Osteocyte (in vitro differentiated cells): Measurements from ENCODE around the gene NINL. TPM values are rescaled to one million over a fixed set of nuclear protein-coding genes. Genes with fewer than 3 reads are reported as not detected.

Experiments used
- DNase-seq: peaks from one replicate; pipeline ENCODE4 v3.0.0; 2021; ENCODE audit warnings: mixed read lengths; ENCODE audit not compliant: unreplicated experiment; ENCODE audit errors: extremely low spot score
- H3K27ac Mint-ChIP-seq: one replicate; pipeline ENCODE4 v1.8.0; 2021; ENCODE audit warnings: mild to moderate bottlenecking, mixed read lengths; ENCODE audit not compliant: unreplicated experiment
- H3K27me3 Mint-ChIP-seq: one replicate; pipeline ENCODE4 v1.8.0; 2021; ENCODE audit warnings: mixed read lengths; ENCODE audit not compliant: unreplicated experiment
- H3K36me3 Mint-ChIP-seq: one replicate; pipeline ENCODE4 v1.8.0; 2021; ENCODE audit warnings: mixed read lengths; ENCODE audit not compliant: unreplicated experiment
- H3K4me1 Mint-ChIP-seq: one replicate; pipeline ENCODE4 v1.8.0; 2021; ENCODE audit warnings: mixed read lengths; ENCODE audit not compliant: unreplicated experiment
- H3K4me3 Mint-ChIP-seq: one replicate; pipeline ENCODE4 v1.8.0; 2021; ENCODE audit warnings: mild to moderate bottlenecking, moderate library complexity, mixed read lengths; ENCODE audit not compliant: unreplicated experiment
- H3K9me3 Mint-ChIP-seq: one replicate; pipeline ENCODE4 v1.8.0; 2021; ENCODE audit warnings: mixed read lengths; ENCODE audit not compliant: unreplicated experiment
- total RNA-seq: library from RNA; stranded (reverse); gene quantifications from 2 replicates; pipeline ENCODE4 v1.2.1, GENCODE V29; 2021
- TF ChIP-seq, protein P1 (sequence below): fragments of 200-600 bp; sonication (generic); IDR thresholded peaks from 2 replicates; pipeline ENCODE4 v1.5.0; 2021; ENCODE audit warnings: antibody characterized with exemption, mild to moderate bottlenecking, moderate library complexity

Gene NINL
- total RNA-seq, 1 donor from 2014 or later, result 20.8 TPM

DNA sequence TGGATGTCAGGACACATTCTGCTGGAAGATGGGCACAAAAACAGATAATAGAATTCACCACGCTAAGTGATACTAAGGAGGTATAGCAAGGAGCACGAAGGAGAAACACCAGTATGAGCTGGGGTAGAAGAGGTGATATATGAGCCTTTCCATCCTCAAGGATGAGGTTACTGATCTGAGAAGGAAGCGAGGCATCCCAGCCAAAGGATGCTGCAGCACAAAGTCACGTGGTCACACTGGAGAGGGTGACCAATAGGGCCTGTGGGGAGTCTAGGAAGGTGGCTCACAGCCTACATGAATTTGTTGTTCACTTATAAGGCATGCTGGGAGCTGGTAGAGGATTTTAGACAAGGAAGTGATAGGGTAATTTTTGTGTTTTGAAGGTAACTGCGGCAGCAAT, 176.4 kb downstream of the NINL start:
- H3K4me3 Mint-ChIP-seq, result no peak overlapping the region
- DNase-seq, result peak; percentile 74
- H3K9me3 Mint-ChIP-seq, result peaks cover 5% of the 10 kb centered on the region
- H3K27me3 Mint-ChIP-seq, result no peaks in the 10 kb centered on the region
- H3K27ac Mint-ChIP-seq, result no peak overlapping the region
- peaks cover 19% of the 10 kb centered on the region for H3K4me1 Mint-ChIP-seq
- H3K36me3 Mint-ChIP-seq, result no peaks in the 10 kb centered on the region
- TF ChIP-seq, protein P1, sequence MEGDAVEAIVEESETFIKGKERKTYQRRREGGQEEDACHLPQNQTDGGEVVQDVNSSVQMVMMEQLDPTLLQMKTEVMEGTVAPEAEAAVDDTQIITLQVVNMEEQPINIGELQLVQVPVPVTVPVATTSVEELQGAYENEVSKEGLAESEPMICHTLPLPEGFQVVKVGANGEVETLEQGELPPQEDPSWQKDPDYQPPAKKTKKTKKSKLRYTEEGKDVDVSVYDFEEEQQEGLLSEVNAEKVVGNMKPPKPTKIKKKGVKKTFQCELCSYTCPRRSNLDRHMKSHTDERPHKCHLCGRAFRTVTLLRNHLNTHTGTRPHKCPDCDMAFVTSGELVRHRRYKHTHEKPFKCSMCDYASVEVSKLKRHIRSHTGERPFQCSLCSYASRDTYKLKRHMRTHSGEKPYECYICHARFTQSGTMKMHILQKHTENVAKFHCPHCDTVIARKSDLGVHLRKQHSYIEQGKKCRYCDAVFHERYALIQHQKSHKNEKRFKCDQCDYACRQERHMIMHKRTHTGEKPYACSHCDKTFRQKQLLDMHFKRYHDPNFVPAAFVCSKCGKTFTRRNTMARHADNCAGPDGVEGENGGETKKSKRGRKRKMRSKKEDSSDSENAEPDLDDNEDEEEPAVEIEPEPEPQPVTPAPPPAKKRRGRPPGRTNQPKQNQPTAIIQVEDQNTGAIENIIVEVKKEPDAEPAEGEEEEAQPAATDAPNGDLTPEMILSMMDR, result no peak

DNA sequence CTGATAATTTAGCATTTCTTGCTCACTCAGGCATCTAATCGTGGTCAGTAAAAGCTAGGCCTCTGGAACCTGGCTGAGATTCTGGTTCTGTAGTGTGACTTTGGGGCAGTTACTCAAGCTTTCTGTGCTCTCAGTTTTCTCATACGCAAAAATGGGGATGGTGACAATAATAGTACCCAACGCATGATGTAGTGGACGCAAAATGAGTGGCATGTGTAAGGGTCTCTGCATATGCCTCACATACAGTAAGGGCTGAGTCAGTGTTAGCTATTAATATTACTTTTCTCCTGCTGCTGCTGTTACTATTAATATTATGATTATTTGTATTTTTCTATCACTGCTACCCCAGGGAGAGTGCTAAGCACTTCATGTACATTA, 177.2 kb downstream of the NINL start:
- TF ChIP-seq, protein P1, result no peak
- H3K27me3 Mint-ChIP-seq, result no peaks in the 10 kb centered on the region
- peak overlapping the region; percentile 83 for H3K27ac Mint-ChIP-seq
- peak overlapping the region; percentile 85 for H3K4me3 Mint-ChIP-seq
- H3K4me1 Mint-ChIP-seq, result peaks cover 19% of the 10 kb centered on the region
- H3K9me3 Mint-ChIP-seq, result peaks cover 10% of the 10 kb centered on the region
- no peak for DNase-seq
- no peaks in the 10 kb centered on the region for H3K36me3 Mint-ChIP-seq

DNA sequence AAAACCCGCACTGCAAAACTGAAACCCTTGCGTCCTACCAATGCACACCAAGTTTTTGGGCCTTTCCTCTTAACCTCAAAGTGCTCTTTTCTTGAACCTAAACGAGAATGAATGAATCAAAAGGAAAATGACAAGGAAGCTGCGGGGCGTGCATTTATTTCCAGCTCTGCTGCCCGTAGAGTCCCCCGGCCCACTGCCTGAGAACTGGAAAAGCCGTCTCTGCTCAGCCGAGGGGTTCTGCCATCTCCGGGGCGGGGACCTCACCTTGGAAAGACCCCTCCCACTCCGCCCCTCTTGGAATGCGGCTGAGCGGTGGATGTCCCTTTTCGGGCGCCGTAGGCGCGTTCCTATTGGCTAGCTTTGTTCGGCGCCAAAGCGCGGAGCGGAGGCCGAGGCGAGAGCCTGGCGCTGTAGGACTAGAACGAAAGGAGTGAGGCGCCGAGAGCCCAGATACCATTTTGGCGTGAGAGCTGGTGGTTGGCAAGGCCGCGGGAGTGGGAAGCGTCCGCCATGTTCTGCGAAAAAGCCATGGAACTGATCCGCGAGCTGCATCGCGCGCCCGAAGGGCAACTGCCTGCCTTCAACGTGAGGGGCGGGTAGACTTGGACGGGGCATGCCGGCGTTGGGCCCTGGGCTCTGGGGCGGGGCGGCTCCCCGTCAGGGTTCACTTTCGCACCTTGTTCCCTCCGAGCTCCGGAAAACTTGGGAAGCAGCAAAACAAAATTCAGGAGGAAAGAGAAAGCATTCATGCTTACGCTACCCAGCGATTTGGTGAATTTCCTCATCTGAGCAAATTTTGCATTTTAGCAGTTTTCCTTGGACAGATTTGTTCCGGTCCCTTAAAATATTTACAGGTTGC, 177.8 kb downstream of the NINL start, which contains the start of gene GINS1:
Gene GINS1 (plus strand): TSS at position 363 of the 859 bp plus-strand sequence. CDS start 148 bp downstream, at position 511.
- TF ChIP-seq, protein P1, result no peak
- peak within 1 kb of the TSS; percentile 83 for H3K27ac Mint-ChIP-seq

More for the DNA sequence above, 177.8 kb downstream of the NINL start, which contains the start of gene GINS1:
- Mint-ChIP-seq H3K9me3 (peaks cover 15% of the 10 kb centered on the region), H3K4me1 (peaks cover 19% of the 10 kb centered on the region), H3K4me3 (peak within 1 kb of the TSS; percentile 85), H3K36me3 (peaks cover 1% of the 10 kb centered on the region), H3K27me3 (no peaks in the 10 kb centered on the region)
- DNase-seq, result peak; percentile 94

Other genes starting within 250 kb of the NINL start
- gene ABHD12, start 194.7 kb downstream of the NINL start, total RNA-seq, result 42.9 and 50.3 TPM in 2 replicates
- 5.8 and 6.2 TPM in 2 replicates for gene GINS1, start 177.9 kb downstream of the NINL start, total RNA-seq
- gene NANP, start 38.5 kb upstream of the NINL start, total RNA-seq, result 6.0 and 6.6 TPM in 2 replicates
- 12.7 and 14.0 TPM in 2 replicates for gene ZNF337, start 111.3 kb upstream of the NINL start, total RNA-seq